Adrenal gland (tissue), 5 donors: Measurements from ENCODE around the gene NUMA1.

ENCODE experiments used
- POLR2A ChIP-seq, 2 donors: fragments of 450-650 bp; IDR thresholded peaks; one replicate each; pipeline ENCODE4 v1.6.1; 2017; ENCODE audit warnings: antibody characterized with exemption in 2 of 2, mild to moderate bottlenecking in 2 of 2, moderate library complexity in 1 of 2
- TF ChIP-seq, protein P1 (sequence below), 6 experiments: fragments of 450-650 bp in 4 of 6; fragments of 200-600 bp in 2 of 6; sonication (generic) in 1 of 6; IDR thresholded peaks; 1 replicate in 5 of 6; 2 replicates in 1 of 6; pipeline versions ENCODE4 v1.5.1 to v1.8.0; 2016 to 2021; ENCODE audit warnings: antibody characterized with exemption in 6 of 6, mild to moderate bottlenecking in 2 of 6, moderate library complexity in 1 of 6
- donor health status: DM: no; HTN: no; CAD: no.

DNA sequence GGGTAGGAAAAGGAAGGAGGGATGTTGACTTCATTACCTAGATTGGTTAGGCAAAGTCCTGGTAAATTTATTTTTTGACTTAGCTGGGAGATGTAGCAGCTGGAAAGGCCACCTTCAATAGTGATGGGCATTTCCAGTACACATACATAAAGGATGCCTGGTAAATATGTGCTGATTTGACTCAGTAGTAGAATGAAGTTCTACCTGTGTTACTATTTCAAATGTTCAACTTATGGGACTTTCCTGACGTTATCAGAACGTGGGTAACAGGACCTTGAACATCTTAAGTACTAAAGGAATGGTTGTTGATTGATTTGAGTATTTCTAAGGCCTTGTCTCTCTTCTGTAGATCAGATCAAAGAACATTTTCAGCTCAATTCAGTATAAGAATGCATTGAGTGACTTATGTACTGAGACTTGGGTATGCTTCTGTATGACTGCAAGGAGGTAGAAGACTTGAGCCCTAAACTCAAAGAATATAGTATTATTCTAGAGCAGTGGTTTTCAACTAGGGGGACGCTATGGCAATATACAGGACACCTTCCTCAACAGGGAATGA lies 124.4 kb downstream of the NUMA1 start:
- TF ChIP-seq, protein P1, sequence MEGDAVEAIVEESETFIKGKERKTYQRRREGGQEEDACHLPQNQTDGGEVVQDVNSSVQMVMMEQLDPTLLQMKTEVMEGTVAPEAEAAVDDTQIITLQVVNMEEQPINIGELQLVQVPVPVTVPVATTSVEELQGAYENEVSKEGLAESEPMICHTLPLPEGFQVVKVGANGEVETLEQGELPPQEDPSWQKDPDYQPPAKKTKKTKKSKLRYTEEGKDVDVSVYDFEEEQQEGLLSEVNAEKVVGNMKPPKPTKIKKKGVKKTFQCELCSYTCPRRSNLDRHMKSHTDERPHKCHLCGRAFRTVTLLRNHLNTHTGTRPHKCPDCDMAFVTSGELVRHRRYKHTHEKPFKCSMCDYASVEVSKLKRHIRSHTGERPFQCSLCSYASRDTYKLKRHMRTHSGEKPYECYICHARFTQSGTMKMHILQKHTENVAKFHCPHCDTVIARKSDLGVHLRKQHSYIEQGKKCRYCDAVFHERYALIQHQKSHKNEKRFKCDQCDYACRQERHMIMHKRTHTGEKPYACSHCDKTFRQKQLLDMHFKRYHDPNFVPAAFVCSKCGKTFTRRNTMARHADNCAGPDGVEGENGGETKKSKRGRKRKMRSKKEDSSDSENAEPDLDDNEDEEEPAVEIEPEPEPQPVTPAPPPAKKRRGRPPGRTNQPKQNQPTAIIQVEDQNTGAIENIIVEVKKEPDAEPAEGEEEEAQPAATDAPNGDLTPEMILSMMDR (IDR thresholded peaks at IDR 0.05), result no peak
- TF ChIP-seq POLR2A (IDR thresholded peaks at IDR 0.05), result no peak
